Measurements from ENCODE around the gene SRPRA.

GRCh38 chr11:126290887-126291286 is 22.2 kb upstream of the SRPRA start:
- no peak for TF ChIP-seq POLR2A (IDR thresholded peaks at IDR 0.05)
- TF ChIP-seq, protein P1, sequence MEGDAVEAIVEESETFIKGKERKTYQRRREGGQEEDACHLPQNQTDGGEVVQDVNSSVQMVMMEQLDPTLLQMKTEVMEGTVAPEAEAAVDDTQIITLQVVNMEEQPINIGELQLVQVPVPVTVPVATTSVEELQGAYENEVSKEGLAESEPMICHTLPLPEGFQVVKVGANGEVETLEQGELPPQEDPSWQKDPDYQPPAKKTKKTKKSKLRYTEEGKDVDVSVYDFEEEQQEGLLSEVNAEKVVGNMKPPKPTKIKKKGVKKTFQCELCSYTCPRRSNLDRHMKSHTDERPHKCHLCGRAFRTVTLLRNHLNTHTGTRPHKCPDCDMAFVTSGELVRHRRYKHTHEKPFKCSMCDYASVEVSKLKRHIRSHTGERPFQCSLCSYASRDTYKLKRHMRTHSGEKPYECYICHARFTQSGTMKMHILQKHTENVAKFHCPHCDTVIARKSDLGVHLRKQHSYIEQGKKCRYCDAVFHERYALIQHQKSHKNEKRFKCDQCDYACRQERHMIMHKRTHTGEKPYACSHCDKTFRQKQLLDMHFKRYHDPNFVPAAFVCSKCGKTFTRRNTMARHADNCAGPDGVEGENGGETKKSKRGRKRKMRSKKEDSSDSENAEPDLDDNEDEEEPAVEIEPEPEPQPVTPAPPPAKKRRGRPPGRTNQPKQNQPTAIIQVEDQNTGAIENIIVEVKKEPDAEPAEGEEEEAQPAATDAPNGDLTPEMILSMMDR (IDR thresholded peaks at IDR 0.05): no peak
- no peak for TF ChIP-seq EP300 (IDR thresholded peaks at IDR 0.05)

Data from tibial nerve (tissue), 4 donors.